Measurements from ENCODE around the gene GAPT. TPM values are rescaled to one million over a fixed set of nuclear protein-coding genes. Genes with fewer than 3 reads are reported as not detected.

GAPT gene
- under 1 TPM; 0.22 to 0.23 TPM for total RNA-seq

- Mint-ChIP-seq H3K27ac (peak within 1 kb of the TSS; percentile 26), H3K4me1 (no peaks in the 10 kb centered on the region), H3K9me3 (no peaks in the 10 kb centered on the region), H3K4me3 (no peak within 1 kb of the TSS), H3K27me3 (peaks cover 13% of the 10 kb centered on the region), H3K36me3 (no peaks in the 10 kb centered on the region)
- no peak for DNase-seq
Measured at GRCh38 chr5:58491216-58491892, at the start of gene GAPT. Gene GAPT (plus strand): TSS chr5:58491435. CDS start chr5:58494537, 3,102 bp downstream.

- Mint-ChIP-seq H3K9me3 (no peaks in the 10 kb centered on the region), H3K27ac (no peak overlapping the region), H3K4me3 (no peak overlapping the region), H3K4me1 (no peaks in the 10 kb centered on the region), H3K36me3 (no peaks in the 10 kb centered on the region), H3K27me3 (peaks cover 5% of the 10 kb centered on the region)
- DNase-seq, result no peak
Measured at GRCh38 chr5:58444805-58445204, 46.4 kb upstream of the GAPT start.

- no peak overlapping the region for H3K4me3 Mint-ChIP-seq
- no peaks in the 10 kb centered on the region for H3K9me3 Mint-ChIP-seq
- no peaks in the 10 kb centered on the region for H3K36me3 Mint-ChIP-seq
- DNase-seq, result no peak
- no peak overlapping the region for H3K27ac Mint-ChIP-seq
- no peaks in the 10 kb centered on the region for H3K4me1 Mint-ChIP-seq
- H3K27me3 Mint-ChIP-seq, result peaks cover 5% of the 10 kb centered on the region
Measured at GRCh38 chr5:58446024-58446423, 45.2 kb upstream of the GAPT start.

GRCh38 chr5:58447226-58447625 lies 44.0 kb upstream of the GAPT start:
- H3K27ac Mint-ChIP-seq, result no peak overlapping the region
- no peak for DNase-seq
- peaks cover 9% of the 10 kb centered on the region for H3K27me3 Mint-ChIP-seq
- H3K4me3 Mint-ChIP-seq, result no peak overlapping the region
- no peaks in the 10 kb centered on the region for H3K9me3 Mint-ChIP-seq
- no peaks in the 10 kb centered on the region for H3K4me1 Mint-ChIP-seq
- no peaks in the 10 kb centered on the region for H3K36me3 Mint-ChIP-seq

GRCh38 chr5:58450018-58450417 lies 41.2 kb upstream of the GAPT start:
- Mint-ChIP-seq H3K4me1 (no peaks in the 10 kb centered on the region), H3K36me3 (no peaks in the 10 kb centered on the region), H3K27me3 (peaks cover 9% of the 10 kb centered on the region), H3K9me3 (no peaks in the 10 kb centered on the region), H3K4me3 (no peak overlapping the region), H3K27ac (no peak overlapping the region)
- DNase-seq, result no peak

GRCh38 chr5:58450811-58451629 lies 40.2 kb upstream of the GAPT start:
- H3K27ac Mint-ChIP-seq, result no peak overlapping the region
- no peaks in the 10 kb centered on the region for H3K4me1 Mint-ChIP-seq
- no peak for DNase-seq
- H3K9me3 Mint-ChIP-seq, result no peaks in the 10 kb centered on the region
- H3K27me3 Mint-ChIP-seq, result peaks cover 9% of the 10 kb centered on the region
- H3K4me3 Mint-ChIP-seq, result no peak overlapping the region
- H3K36me3 Mint-ChIP-seq, result no peaks in the 10 kb centered on the region

- Mint-ChIP-seq H3K27me3 (peaks cover 5% of the 10 kb centered on the region), H3K4me3 (no peak overlapping the region), H3K4me1 (no peaks in the 10 kb centered on the region), H3K9me3 (no peaks in the 10 kb centered on the region), H3K36me3 (no peaks in the 10 kb centered on the region), H3K27ac (no peak overlapping the region)
- no peak for DNase-seq
Measured at GRCh38 chr5:58451732-58452565, 39.3 kb upstream of the GAPT start.

- no peak overlapping the region for H3K27ac Mint-ChIP-seq
- no peaks in the 10 kb centered on the region for H3K9me3 Mint-ChIP-seq
- H3K36me3 Mint-ChIP-seq, result no peaks in the 10 kb centered on the region
- H3K4me1 Mint-ChIP-seq, result no peaks in the 10 kb centered on the region
- no peak for DNase-seq
- peaks cover 4% of the 10 kb centered on the region for H3K27me3 Mint-ChIP-seq
- H3K4me3 Mint-ChIP-seq, result no peak overlapping the region
Measured at GRCh38 chr5:58452566-58453258, 38.5 kb upstream of the GAPT start.

GRCh38 chr5:58453306-58453705 lies 37.9 kb upstream of the GAPT start:
- Mint-ChIP-seq H3K36me3 (no peaks in the 10 kb centered on the region), H3K27ac (no peak overlapping the region), H3K27me3 (peaks cover 4% of the 10 kb centered on the region), H3K4me3 (no peak overlapping the region), H3K9me3 (no peaks in the 10 kb centered on the region), H3K4me1 (no peaks in the 10 kb centered on the region)
- no peak for DNase-seq

GRCh38 chr5:58454025-58454424 lies 37.2 kb upstream of the GAPT start:
- H3K27ac Mint-ChIP-seq, result no peak overlapping the region
- peaks cover 1% of the 10 kb centered on the region for H3K4me1 Mint-ChIP-seq
- peaks cover 8% of the 10 kb centered on the region for H3K27me3 Mint-ChIP-seq
- H3K36me3 Mint-ChIP-seq, result no peaks in the 10 kb centered on the region
- no peak for DNase-seq
- H3K9me3 Mint-ChIP-seq, result no peaks in the 10 kb centered on the region
- H3K4me3 Mint-ChIP-seq, result no peak overlapping the region

- Mint-ChIP-seq H3K27me3 (peaks cover 10% of the 10 kb centered on the region), H3K4me3 (no peak overlapping the region), H3K4me1 (peaks cover 4% of the 10 kb centered on the region), H3K9me3 (no peaks in the 10 kb centered on the region), H3K36me3 (no peaks in the 10 kb centered on the region), H3K27ac (no peak overlapping the region)
- no peak for DNase-seq
Measured at GRCh38 chr5:58455066-58455465, 36.2 kb upstream of the GAPT start.

- peaks cover 4% of the 10 kb centered on the region for H3K4me1 Mint-ChIP-seq
- no peak overlapping the region for H3K27ac Mint-ChIP-seq
- no peak overlapping the region for H3K4me3 Mint-ChIP-seq
- H3K36me3 Mint-ChIP-seq, result no peaks in the 10 kb centered on the region
- no peak for DNase-seq
- H3K9me3 Mint-ChIP-seq, result no peaks in the 10 kb centered on the region
- peaks cover 10% of the 10 kb centered on the region for H3K27me3 Mint-ChIP-seq
Measured at GRCh38 chr5:58455480-58455879, 35.8 kb upstream of the GAPT start.

- no peak overlapping the region for H3K4me3 Mint-ChIP-seq
- no peaks in the 10 kb centered on the region for H3K9me3 Mint-ChIP-seq
- no peak overlapping the region for H3K27ac Mint-ChIP-seq
- DNase-seq, result no peak
- H3K36me3 Mint-ChIP-seq, result no peaks in the 10 kb centered on the region
- H3K27me3 Mint-ChIP-seq, result peaks cover 10% of the 10 kb centered on the region
- peaks cover 7% of the 10 kb centered on the region for H3K4me1 Mint-ChIP-seq
Measured at GRCh38 chr5:58456026-58456425, 35.2 kb upstream of the GAPT start.

GRCh38 chr5:58456486-58456885 lies 34.7 kb upstream of the GAPT start:
- Mint-ChIP-seq H3K27ac (no peak overlapping the region), H3K4me3 (no peak overlapping the region), H3K4me1 (peaks cover 10% of the 10 kb centered on the region), H3K27me3 (peaks cover 10% of the 10 kb centered on the region), H3K9me3 (no peaks in the 10 kb centered on the region), H3K36me3 (no peaks in the 10 kb centered on the region)
- DNase-seq, result no peak

GRCh38 chr5:58457050-58457449 lies 34.2 kb upstream of the GAPT start:
- Mint-ChIP-seq H3K36me3 (no peaks in the 10 kb centered on the region), H3K4me1 (peaks cover 12% of the 10 kb centered on the region), H3K27me3 (peaks cover 6% of the 10 kb centered on the region), H3K4me3 (no peak overlapping the region), H3K27ac (no peak overlapping the region), H3K9me3 (no peaks in the 10 kb centered on the region)
- no peak for DNase-seq

Measured in activated naive CD8-positive, alpha-beta T cell treated with anti-CD3 and anti-CD28 coated beads for 36 hours (primary cell).